ENCODE results near the gene USP50. TPM values are rescaled to one million over a fixed set of nuclear protein-coding genes. Genes with fewer than 3 reads are reported as not detected.

USP50 gene
- polyA plus RNA-seq, 3 donors = not detected

DNA sequence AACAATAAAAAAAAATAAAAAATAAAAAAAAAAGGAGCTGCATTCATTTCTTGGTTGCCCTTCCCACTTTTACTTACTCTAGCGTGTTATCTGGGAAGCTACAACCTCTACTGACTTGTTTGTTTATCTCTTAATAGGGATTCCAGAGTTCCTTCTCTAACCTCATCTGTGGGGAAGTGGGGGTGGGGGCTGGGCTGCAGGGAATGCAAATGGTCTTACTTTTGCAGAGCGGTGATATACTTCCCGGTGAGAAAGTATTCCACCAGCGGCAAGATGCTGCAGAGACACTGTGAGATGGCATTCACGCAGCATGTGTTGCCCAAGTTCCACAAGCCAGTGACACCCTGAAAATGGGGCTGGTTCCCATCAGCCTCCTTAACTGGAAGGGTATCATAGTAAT lies 2.1 kb downstream of the USP50 start:
- H3K27ac ChIP-seq (ENCODE audit: low read depth in 1 of 2, low read length in 2 of 2) = no peak overlapping the region
- no peak for DNase-seq
- no peaks in the 10 kb centered on the region for H3K9me3 ChIP-seq (replicated peaks in 1 of 2; ENCODE audit: control insufficient read depth in 1 of 2, insufficient read depth in 1 of 2, low read length in 2 of 2)
- no peaks in the 10 kb centered on the region for H3K79me2 ChIP-seq (ENCODE audit: insufficient read depth, low read length)
- no peak overlapping the region for H3K4me2 ChIP-seq (replicated peaks; ENCODE audit: extremely low read depth, low read length, poor library complexity, severe bottlenecking)
- no peak overlapping the region for H3K9ac ChIP-seq (ENCODE audit: insufficient read depth, low read length, poor library complexity, severe bottlenecking)
- H3K4me3 ChIP-seq (replicated peaks in 1 of 3; ENCODE audit: low read depth in 2 of 3, low read length in 3 of 3) = no peak overlapping the region
- H4K20me1 ChIP-seq (ENCODE audit: insufficient read depth, low read length) = no peaks in the 10 kb centered on the region
- no peaks in the 10 kb centered on the region for H3K36me3 ChIP-seq (replicated peaks in 1 of 2; ENCODE audit: control insufficient read depth in 1 of 2, insufficient read depth in 2 of 2, low read length in 2 of 2)
- Mint-ChIP-seq H3K27me3 (ENCODE audit: low read depth in 3 of 3) (peaks cover 0 to 4% (median 0%) of the 10 kb centered on the region in 3 donors), H3K4me1 (no peaks in the 10 kb centered on the region), H3K9me3 (peaks cover 0 to 5% (median 0%) of the 10 kb centered on the region in 7 donors), H3K36me3 (no peaks in the 10 kb centered on the region), H3K4me3 (peak overlapping the region in 1 of 2 donors; percentile 39), H3K27ac (no peak overlapping the region)
- H3K27me3 ChIP-seq (ENCODE audit: control insufficient read depth in 2 of 2, insufficient read depth in 2 of 2, low read length in 2 of 2) = no peaks in the 10 kb centered on the region
- H3K4me1 ChIP-seq (ENCODE audit: control insufficient read depth in 1 of 2, insufficient read depth in 2 of 2, low read length in 2 of 2) = no peaks in the 10 kb centered on the region
- H2AFZ ChIP-seq (ENCODE audit: insufficient read depth, low read depth, low read length, poor library complexity, severe bottlenecking) = no peak overlapping the region
- TF ChIP-seq CTCF (IDR thresholded peaks at IDR 0.05) = no peak
- whole genome bisulfite sequencing (ENCODE audit: insufficient coverage) = 77% methylated on average over 4 of the region's 5 CpGs
- intact Hi-C loops (cut with micrococcal nuclease) = no loop called here

DNA sequence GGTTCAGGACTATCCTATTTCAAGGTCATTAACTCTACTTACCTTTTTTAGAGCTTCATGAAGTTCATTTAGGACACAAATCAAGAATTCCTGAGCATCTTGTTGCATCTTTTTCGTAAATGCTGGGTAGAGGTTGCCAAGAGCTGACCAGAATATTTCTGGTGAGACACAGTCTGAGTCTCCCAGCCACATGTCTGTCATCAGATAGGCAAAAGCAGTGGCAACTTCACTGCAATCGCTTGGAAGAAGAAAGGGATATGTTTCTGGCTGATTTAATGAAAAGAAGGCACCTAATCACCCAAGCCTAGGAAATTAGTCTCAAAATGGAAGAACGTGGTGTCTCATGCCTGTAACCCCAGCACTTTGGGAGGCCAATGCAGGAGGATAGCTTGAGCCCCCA lies 2.9 kb downstream of the USP50 start:
- WGBS (ENCODE audit: insufficient coverage) = 100% methylated on average over 2 of the region's 3 CpGs
- TF ChIP-seq CTCF (IDR thresholded peaks at IDR 0.05) = no peak
- H3K9me3 Mint-ChIP-seq = peaks cover 0 to 5% (median 0%) of the 10 kb centered on the region in 7 donors
- intact Hi-C loops (cut with micrococcal nuclease) = no loop called here
- no peaks in the 10 kb centered on the region for H3K36me3 Mint-ChIP-seq
- Histone ChIP-seq H3K4me1 (ENCODE audit: control insufficient read depth in 1 of 2, insufficient read depth in 2 of 2, low read length in 2 of 2) (no peaks in the 10 kb centered on the region), H3K27ac (ENCODE audit: low read depth in 1 of 2, low read length in 2 of 2) (no peak overlapping the region), H3K4me3 (replicated peaks in 1 of 3; ENCODE audit: low read depth in 2 of 3, low read length in 3 of 3) (no peak overlapping the region), H3K79me2 (ENCODE audit: insufficient read depth, low read length) (no peaks in the 10 kb centered on the region), H3K4me2 (replicated peaks; ENCODE audit: extremely low read depth, low read length, poor library complexity, severe bottlenecking) (no peak overlapping the region), H3K9ac (ENCODE audit: insufficient read depth, low read length, poor library complexity, severe bottlenecking) (no peak overlapping the region), H3K36me3 (replicated peaks in 1 of 2; ENCODE audit: control insufficient read depth in 1 of 2, insufficient read depth in 2 of 2, low read length in 2 of 2) (no peaks in the 10 kb centered on the region), H4K20me1 (ENCODE audit: insufficient read depth, low read length) (no peaks in the 10 kb centered on the region), H3K27me3 (ENCODE audit: control insufficient read depth in 2 of 2, insufficient read depth in 2 of 2, low read length in 2 of 2) (no peaks in the 10 kb centered on the region), H2AFZ (ENCODE audit: insufficient read depth, low read depth, low read length, poor library complexity, severe bottlenecking) (no peak overlapping the region), H3K9me3 (replicated peaks in 1 of 2; ENCODE audit: control insufficient read depth in 1 of 2, insufficient read depth in 1 of 2, low read length in 2 of 2) (no peaks in the 10 kb centered on the region)
- H3K27me3 Mint-ChIP-seq (ENCODE audit: low read depth in 3 of 3) = peaks cover 0 to 4% (median 0%) of the 10 kb centered on the region in 3 donors
- no peak overlapping the region for H3K27ac Mint-ChIP-seq
- DNase-seq = no peak
- H3K4me1 Mint-ChIP-seq = no peaks in the 10 kb centered on the region
- H3K4me3 Mint-ChIP-seq = no peak overlapping the region

Data from CD14-positive monocyte (primary cell).